HepG2 (cell line): ENCODE results near the gene TSGA10IP. TPM values are rescaled to one million over a fixed set of nuclear protein-coding genes. Genes with fewer than 3 reads are reported as not detected.

Source experiments
- CENPBD1 ChIP-seq: sonication (generic); formaldehyde crosslinking; IDR thresholded peaks from 2 replicates; pipeline ENCODE4 v1.8.0; 2022; ENCODE audit warnings: missing genetic modification reagents, low read depth, mild to moderate bottlenecking, borderline replicate concordance
- ELF4 ChIP-seq: sonication (generic); formaldehyde crosslinking; IDR thresholded peaks from 2 replicates; pipeline ENCODE4 v1.5.0; 2020; ENCODE audit warnings: missing genetic modification reagents, mild to moderate bottlenecking, moderate library complexity, borderline replicate concordance
- ETV6 ChIP-seq: sonication (generic); formaldehyde crosslinking; conservative IDR thresholded peaks from 2 replicates; pipeline ENCODE4 v1.4.0; 2020; ENCODE audit warnings: missing genetic modification reagents
- FLYWCH1 ChIP-seq: sonication (generic); formaldehyde crosslinking; IDR thresholded peaks from 2 replicates; pipeline ENCODE4 v1.8.1; 2023; ENCODE audit warnings: mild to moderate bottlenecking, missing genetic modification reagents
- FOXO4 ChIP-seq: sonication (generic); formaldehyde crosslinking; conservative IDR thresholded peaks from 2 replicates; pipeline ENCODE4 v1.8.1; 2023; ENCODE audit warnings: missing genetic modification reagents
- IRF2 ChIP-seq: IDR thresholded peaks from 2 replicates; pipeline ENCODE4 v1.6.1; 2018; ENCODE audit warnings: missing genetic modification reagents, missing compliant biosample characterization
- NFAT5 ChIP-seq: sonication (generic); formaldehyde crosslinking; IDR thresholded peaks from 2 replicates; pipeline ENCODE4 v1.4.0; 2020; ENCODE audit warnings: missing genetic modification reagents
- REL ChIP-seq: sonication (generic); formaldehyde crosslinking; conservative IDR thresholded peaks from 2 replicates; pipeline ENCODE4 v1.8.0; 2022; ENCODE audit warnings: mild to moderate bottlenecking, missing genetic modification reagents, moderate library complexity
- USF2 ChIP-seq, 2 experiments: sonication (generic) in 1 of 2; formaldehyde crosslinking in 1 of 2; IDR thresholded peaks; 2 replicates each; pipeline versions ENCODE4 v1.5.1 to v1.6.1; 2011 to 2020; ENCODE audit warnings: borderline replicate concordance in 1 of 2, low read depth in 1 of 2, low read length in 1 of 2, mild to moderate bottlenecking in 1 of 2, missing genetic modification reagents in 1 of 2, moderate library complexity in 1 of 2
- ZIK1 ChIP-seq: sonication (generic); formaldehyde crosslinking; IDR thresholded peaks from 2 replicates; pipeline ENCODE4 v1.5.0; 2020; ENCODE audit warnings: mild to moderate bottlenecking, low read depth, missing genetic modification reagents, borderline replicate concordance
- ZNF317 ChIP-seq: sonication (generic); formaldehyde crosslinking; IDR thresholded peaks from 2 replicates; pipeline ENCODE4 v1.5.0; 2020; ENCODE audit warnings: mild to moderate bottlenecking, missing genetic modification reagents
- polyA plus RNA-seq, 8 experiments: library from polyadenylated mRNA; depleted of rRNA in 3 of 8; stranded (reverse) in 7 of 8; unstranded in 1 of 8; fragments of >200 nt; fragmentation: Illumina TruSeq in 4 of 8; extraction: Trizol in 4 of 8; gene quantifications; 2 replicates each; pipeline versions ENCODE4 v1.2.1 to v1.2.3, GENCODE V29; 2011 to 2016; ENCODE audit warnings: low read depth in 4 of 8, missing spikeins in 1 of 8, mixed read lengths in 1 of 8; ENCODE audit not compliant: insufficient read depth in 1 of 8
- total RNA-seq, 5 experiments: library from RNA; depleted of rRNA; stranded (reverse); fragments of >200 nt; fragmentation: Illumina TruSeq; extraction: Trizol; gene quantifications; 2 replicates each; pipeline ENCODE4 v1.2.3, GENCODE V29; 2016; ENCODE audit warnings: low read depth in 1 of 5
- TF ChIP-seq, protein P1 (sequence below): sonication (generic); formaldehyde crosslinking; IDR thresholded peaks from 2 replicates; pipeline ENCODE4 v1.4.0; 2020; ENCODE audit warnings: missing genetic modification reagents, low read depth, mild to moderate bottlenecking, borderline replicate concordance

Gene TSGA10IP
- total and polyA plus RNA-seq, 2 of the 13 experiments (the other 11 are each of a cell fraction or from before 2014, with no cell fraction given), result not detected

DNA sequence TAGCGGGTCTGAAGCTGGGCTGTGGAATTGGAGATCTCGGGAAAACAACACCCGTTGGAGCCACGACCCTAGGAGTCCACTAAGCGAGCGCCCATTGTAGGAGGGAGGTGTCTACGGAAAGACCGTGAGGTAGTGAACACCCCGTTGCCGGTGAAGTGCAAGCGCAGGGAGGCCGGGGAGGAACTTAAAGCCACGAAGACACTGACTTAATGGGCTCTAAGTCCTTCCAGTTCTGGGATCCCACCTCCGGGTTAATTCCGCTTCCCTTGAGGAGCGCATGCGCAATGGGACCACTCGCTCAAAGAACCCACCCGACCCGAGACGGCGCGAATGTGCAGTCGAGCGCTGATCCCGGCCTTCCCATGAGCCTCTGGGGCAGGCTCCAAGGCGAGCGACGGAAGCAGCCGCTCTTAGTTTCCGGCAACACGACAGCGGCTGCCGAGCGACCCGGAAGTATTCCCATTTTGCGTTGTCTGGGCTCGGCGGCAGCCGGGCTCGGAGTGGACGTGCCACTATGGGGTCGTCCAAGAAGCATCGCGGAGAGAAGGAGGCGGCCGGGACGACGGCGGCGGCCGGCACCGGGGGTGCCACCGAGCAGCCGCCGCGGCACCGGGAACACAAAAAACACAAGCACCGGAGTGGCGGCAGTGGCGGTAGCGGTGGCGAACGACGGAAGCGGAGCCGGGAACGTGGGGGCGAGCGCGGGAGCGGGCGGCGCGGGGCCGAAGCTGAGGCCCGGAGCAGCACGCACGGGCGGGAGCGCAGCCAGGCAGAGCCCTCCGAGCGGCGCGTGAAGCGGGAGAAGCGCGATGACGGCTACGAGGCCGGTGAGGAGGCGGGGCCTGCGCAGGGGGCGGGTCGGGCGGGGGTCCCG, 16.2 kb downstream of the TSGA10IP start, which contains the start of gene SART1 (continued):
- TF ChIP-seq IRF2 (CRISPR knock-in tag) (peak; percentile 97), FLYWCH1 (no peak), FOXO4 (no peak), NFAT5 (peak; percentile 1; the same call in 1 of the 2 replicates), ELF4 (CRISPR knock-in tag) (peak; percentile 89), REL (CRISPR knock-in tag) (no peak), CENPBD1 (CRISPR knock-in tag) (no peak), ZNF317 (CRISPR knock-in tag) (0 out of 2 replicates have a peak, but pooled peaks have one; percentile 67), ZIK1 (no peak), USF2 (IDR thresholded peaks at IDR 0.05; ENCODE audit: low read depth, low read length) (no peak), USF2 (CRISPR knock-in tag; IDR thresholded peaks at IDR 0.05; ENCODE audit: borderline replicate concordance) (no peak), ETV6 (CRISPR knock-in tag) (peak; percentile 63; the same call in 1 of the 2 replicates)
- TF ChIP-seq, protein P1, sequence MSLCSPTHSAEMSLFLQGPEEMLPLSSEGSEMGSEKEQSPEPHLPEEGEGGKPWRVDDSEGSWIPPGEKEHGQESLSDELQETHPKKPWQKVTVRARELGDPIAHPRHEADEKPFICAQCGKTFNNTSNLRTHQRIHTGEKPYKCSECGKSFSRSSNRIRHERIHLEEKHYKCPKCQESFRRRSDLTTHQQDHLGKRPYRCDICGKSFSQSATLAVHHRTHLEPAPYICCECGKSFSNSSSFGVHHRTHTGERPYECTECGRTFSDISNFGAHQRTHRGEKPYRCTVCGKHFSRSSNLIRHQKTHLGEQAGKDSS (CRISPR knock-in tag), result no peak; the same call in 1 of the 2 replicates
